ENCODE data around the gene CELF5. TPM values are rescaled to one million over a fixed set of nuclear protein-coding genes. Genes with fewer than 3 reads are reported as not detected.

The CELF5 gene
- total and polyA plus RNA-seq, 9 of the 15 experiments (the other 6 are each of a cell fraction or from before 2014, with no cell fraction given): 0.01 to 0.56 (median 0.22) TPM

- Histone ChIP-seq H2AFZ (ENCODE audit: low read depth, low read length) (no peak overlapping the region), H3K9me3 (replicated peaks; ENCODE audit: control insufficient read depth, insufficient read depth, low read depth, low read length) (no peaks in the 10 kb centered on the region), H3K27me3 (ENCODE audit: control insufficient read depth in 2 of 2, insufficient read depth in 2 of 2, low read length in 2 of 2) (peaks cover 6 to 38% of the 10 kb centered on the region in 2 experiments; a peak in 4 of 5 replicates), H3K4me1 (replicated peaks in 1 of 2; ENCODE audit: control insufficient read depth in 2 of 2, insufficient read depth in 2 of 2, low read length in 2 of 2) (peaks cover 0 to 29% of the 10 kb centered on the region in 2 experiments; a peak in 2 of 5 replicates), H3K79me2 (ENCODE audit: control insufficient read depth, insufficient read depth, low read length) (no peaks in the 10 kb centered on the region), H4K20me1 (replicated peaks; ENCODE audit: control insufficient read depth, insufficient read depth, low read length) (peaks cover 5% of the 10 kb centered on the region; the same call in 1 of the 2 replicates), H3K36me3 (ENCODE audit: control insufficient read depth, insufficient read depth, low read length) (no peaks in the 10 kb centered on the region), H3K4me3 (no peak overlapping the region), H3K4me2 (ENCODE audit: insufficient read depth, low read length) (no peak overlapping the region), H3K9ac (ENCODE audit: insufficient read depth in 1 of 2, low read depth in 2 of 2, low read length in 2 of 2) (no peak overlapping the region), H3K27ac (ENCODE audit: extremely low read depth, low read depth, low read length) (no peak overlapping the region), H3K9me1 (ENCODE audit: control insufficient read depth, insufficient read depth, low read length) (no peaks in the 10 kb centered on the region)
- no CpG with 5 or more reads among the region's 9 CpGs for WGBS (ENCODE audit: insufficient coverage, low coverage, missing lambda C conversion rate)
- TF ChIP-seq SAFB2 (IDR thresholded peaks at IDR 0.05; ENCODE audit: borderline replicate concordance, low read depth, low read length, severe bottlenecking): no peak
- TF ChIP-seq CEBPG (CRISPR knock-in tag; IDR thresholded peaks at IDR 0.05): no peak
- TF ChIP-seq CEBPG (tag; conservative IDR thresholded peaks at IDR 0.05 in 1 of 2, IDR thresholded peaks at IDR 0.05 in 1 of 2): no peak
- TF ChIP-seq PHF8 (IDR thresholded peaks at IDR 0.05; ENCODE audit: borderline replicate concordance, low read length): no peak
- TF ChIP-seq SMAD3 (CRISPR knock-in tag; conservative IDR thresholded peaks at IDR 0.05): no peak
- no peak for TF ChIP-seq ETV6 (IDR thresholded peaks at IDR 0.05; ENCODE audit: borderline replicate concordance in 1 of 2, low read depth in 2 of 2, low read length in 1 of 2)
- no peak for TF ChIP-seq ETV6 (CRISPR knock-in tag; IDR thresholded peaks at IDR 0.05; ENCODE audit: borderline replicate concordance)
- TF ChIP-seq ZNF277 (CRISPR knock-in tag; IDR thresholded peaks at IDR 0.05; ENCODE audit: borderline replicate concordance): no peak
- no peak for TF ChIP-seq BACH1 (tag; IDR thresholded peaks at IDR 0.05)
- TF ChIP-seq TCF15 (CRISPR knock-in tag; IDR thresholded peaks at IDR 0.05): no peak
- TF ChIP-seq NR0B1 (IDR thresholded peaks at IDR 0.05; ENCODE audit: partially characterized antibody): no peak
- no peak for TF ChIP-seq ZNF121 (CRISPR knock-in tag; conservative IDR thresholded peaks at IDR 0.05)
- no peak for TF ChIP-seq ZNF780A (CRISPR knock-in tag; IDR thresholded peaks at IDR 0.05)
- TF ChIP-seq CBFB (CRISPR knock-in tag; IDR thresholded peaks at IDR 0.05): no peak
- TF ChIP-seq TEAD2 (tag; IDR thresholded peaks at IDR 0.05): no peak
- TF ChIP-seq ZNF507 (tag; conservative IDR thresholded peaks at IDR 0.05): no peak
- no peak for TF ChIP-seq HNRNPUL1 (IDR thresholded peaks at IDR 0.05; ENCODE audit: low read length)
- no peak for TF ChIP-seq ZNF696 (CRISPR knock-in tag; conservative IDR thresholded peaks at IDR 0.05)
- TF ChIP-seq ZNF408 (CRISPR knock-in tag; IDR thresholded peaks at IDR 0.05; ENCODE audit: low read depth): no peak
- no peak for TF ChIP-seq ZNF347 (CRISPR knock-in tag; IDR thresholded peaks at IDR 0.05; ENCODE audit: low read depth)
- POLR2A ChIA-PET: no interaction called here
- no peak for FAIRE-seq
- in situ Hi-C loops (cut with MboI) (no loop called here), intact Hi-C loops (cut with micrococcal nuclease) (no loop called here)
- DNase-seq (ENCODE audit: extremely low read depth in 1 of 4, low spot score in 3 of 4): no peak
- ATAC-seq: no peak
- CTCF ChIA-PET (ENCODE audit: low intra/inter-chr PET ratio): interaction anchor here (0.5 kb wide), 1 partner anchor 81 kb away, joined by 3 read pairs; no protein-coding TSS in a partner anchor
- no TSS peak for BruUV-seq (replicated peaks)
Observed at GRCh38 chr19:3225169-3225485, 666 bp downstream of the CELF5 start.

Measured in K562 (cell line).